ENCODE data around the gene THOP1. TPM values are rescaled to one million over a fixed set of nuclear protein-coding genes. Genes with fewer than 3 reads are reported as not detected.

Gene THOP1
- total RNA-seq, 1 donor from 2014 or later: 190 TPM

GRCh38 chr19:2853015-2853606, 67.8 kb downstream of the THOP1 start:
- intact Hi-C loops (cut with micrococcal nuclease): no loop called here

DNA sequence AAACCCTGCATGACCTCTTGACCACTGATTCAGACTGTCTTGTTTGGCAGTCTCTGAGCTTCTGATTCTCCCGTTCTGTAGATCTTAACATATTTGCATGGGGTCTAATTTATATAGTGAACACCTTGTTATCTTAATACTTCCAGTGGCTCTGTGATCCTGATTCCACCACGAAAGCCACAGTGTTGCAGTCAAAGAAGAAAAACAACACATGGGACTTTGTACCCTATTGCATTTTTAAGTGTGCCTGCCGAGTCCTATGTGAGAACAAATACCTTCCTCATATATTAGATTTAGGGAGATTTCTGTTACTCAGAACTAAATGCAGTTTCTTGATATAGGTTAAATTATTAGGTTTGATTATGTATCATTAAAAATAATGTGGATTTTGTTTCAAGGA, 69.5 kb downstream of the THOP1 start:
- H3K4me3 Mint-ChIP-seq: no peak overlapping the region
- no peak overlapping the region for H3K27ac Mint-ChIP-seq
- no peak for DNase-seq (ENCODE audit: low spot score)
- intact Hi-C loops (cut with micrococcal nuclease): no loop called here
- H3K9me3 Mint-ChIP-seq: peaks cover 66% of the 10 kb centered on the region
- no peaks in the 10 kb centered on the region for H3K27me3 Mint-ChIP-seq (ENCODE audit: insufficient read depth)
- no peaks in the 10 kb centered on the region for H3K4me1 Mint-ChIP-seq (ENCODE audit: low read depth)
- H3K36me3 Mint-ChIP-seq (ENCODE audit: low read depth): peaks cover 26% of the 10 kb centered on the region

More at GRCh38 chr19:2853015-2853606, 67.8 kb downstream of the THOP1 start:
- Mint-ChIP-seq H3K27me3 (ENCODE audit: insufficient read depth) (no peaks in the 10 kb centered on the region), H3K27ac (no peak overlapping the region), H3K4me3 (no peak overlapping the region), H3K9me3 (peaks cover 60% of the 10 kb centered on the region), H3K4me1 (ENCODE audit: low read depth) (no peaks in the 10 kb centered on the region), H3K36me3 (ENCODE audit: low read depth) (peaks cover 26% of the 10 kb centered on the region)
- DNase-seq (ENCODE audit: low spot score): no peak

DNA sequence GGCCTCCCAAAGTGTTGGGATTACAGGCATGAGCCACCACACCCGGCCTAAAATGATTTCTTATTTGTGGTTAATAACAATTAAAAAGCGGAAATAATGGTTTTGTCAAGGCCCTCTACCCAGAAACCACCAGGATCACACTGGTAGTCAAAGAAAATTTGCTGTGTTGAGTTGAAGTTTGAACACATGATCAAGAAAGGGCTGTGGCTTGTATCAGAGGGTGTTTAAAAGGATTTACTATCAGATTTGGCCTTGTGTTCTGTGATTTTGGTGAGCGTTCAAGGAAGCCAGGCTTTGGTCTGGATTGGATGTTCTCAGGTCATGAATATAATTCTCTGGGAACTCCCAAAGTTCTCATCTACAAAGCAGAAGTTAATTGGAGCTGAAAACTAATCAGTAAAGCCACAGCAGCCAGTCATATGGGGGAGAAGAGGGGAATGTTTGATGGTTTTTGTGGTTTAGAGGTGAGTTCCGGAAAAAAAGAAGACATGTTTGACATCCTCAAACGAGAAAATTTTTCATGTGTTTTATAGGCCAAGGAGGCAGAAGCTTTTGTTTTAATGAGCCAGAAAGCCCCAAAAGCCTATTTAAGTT, 71.3 kb downstream of the THOP1 start:
- intact Hi-C loops (cut with micrococcal nuclease): no loop called here
- Mint-ChIP-seq H3K36me3 (ENCODE audit: low read depth) (peaks cover 15% of the 10 kb centered on the region), H3K9me3 (peaks cover 56% of the 10 kb centered on the region)

GRCh38 chr19:2858864-2859263, 73.6 kb downstream of the THOP1 start:
- intact Hi-C loops (cut with micrococcal nuclease): no loop called here

More for the DNA sequence above, 71.3 kb downstream of the THOP1 start:
- Mint-ChIP-seq H3K4me1 (ENCODE audit: low read depth) (no peaks in the 10 kb centered on the region), H3K27me3 (ENCODE audit: insufficient read depth) (no peaks in the 10 kb centered on the region), H3K27ac (no peak overlapping the region), H3K4me3 (no peak overlapping the region)
- no peak for DNase-seq (ENCODE audit: low spot score)

DNA sequence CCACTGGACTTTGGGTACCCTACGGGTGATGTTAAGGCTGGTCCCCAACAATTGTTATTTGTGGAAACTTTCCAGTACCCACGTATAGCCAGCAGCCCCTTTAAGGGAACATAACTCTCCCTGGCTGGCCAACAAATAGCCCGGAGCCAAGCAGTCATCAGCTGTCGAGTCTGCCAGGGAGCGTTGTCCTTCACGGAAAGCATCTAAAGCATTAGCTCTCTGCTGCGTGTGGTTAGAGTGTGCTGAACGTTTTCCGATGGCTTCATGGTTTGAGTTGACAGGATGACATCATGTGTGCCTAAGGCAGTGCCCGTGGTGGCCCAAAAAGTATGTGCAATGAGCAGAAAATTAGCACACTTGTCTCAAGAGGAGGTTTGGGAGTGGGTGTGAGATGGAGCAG, 78.5 kb downstream of the THOP1 start:
- no peak for DNase-seq (ENCODE audit: low spot score)
- Mint-ChIP-seq H3K27ac (no peak overlapping the region), H3K9me3 (peaks cover 40% of the 10 kb centered on the region), H3K36me3 (ENCODE audit: low read depth) (peaks cover 3% of the 10 kb centered on the region), H3K4me3 (no peak overlapping the region), H3K27me3 (ENCODE audit: insufficient read depth) (no peaks in the 10 kb centered on the region), H3K4me1 (ENCODE audit: low read depth) (no peaks in the 10 kb centered on the region)
- intact Hi-C loops (cut with micrococcal nuclease): no loop called here

More at GRCh38 chr19:2858864-2859263, 73.6 kb downstream of the THOP1 start:
- H3K27me3 Mint-ChIP-seq (ENCODE audit: insufficient read depth): no peaks in the 10 kb centered on the region
- no peaks in the 10 kb centered on the region for H3K36me3 Mint-ChIP-seq (ENCODE audit: low read depth)
- H3K9me3 Mint-ChIP-seq: peaks cover 41% of the 10 kb centered on the region
- H3K4me3 Mint-ChIP-seq: no peak overlapping the region
- no peak overlapping the region for H3K27ac Mint-ChIP-seq
- DNase-seq (ENCODE audit: low spot score): no peak
- no peaks in the 10 kb centered on the region for H3K4me1 Mint-ChIP-seq (ENCODE audit: low read depth)

Other genes starting within 250 kb of the THOP1 start
- gene GNG7, start 82.8 kb upstream of the THOP1 start, total RNA-seq: 0.07 and 0.13 TPM in 2 replicates
- 0.05 TPM in 1 of 2 replicates, not detected in the other for gene DIRAS1, start 64.1 kb upstream of the THOP1 start, total RNA-seq
- 50.3 and 51.6 TPM in 2 replicates for gene SLC39A3, start 45.5 kb upstream of the THOP1 start, total RNA-seq
- 73.4 and 77.8 TPM in 2 replicates for gene SGTA, start 2.2 kb upstream of the THOP1 start, total RNA-seq
- gene ZNF554, start 34.4 kb downstream of the THOP1 start, total RNA-seq: 1.8 and 1.9 TPM in 2 replicates
- 0.37 and 0.65 TPM in 2 replicates for gene ZNF555, start 56.0 kb downstream of the THOP1 start, total RNA-seq
- gene ZNF556, start 81.8 kb downstream of the THOP1 start, total RNA-seq: not detected in 2 replicates
- 2.2 and 2.6 TPM in 2 replicates for gene ZNF57, start 115.4 kb downstream of the THOP1 start, total RNA-seq
- gene ZNF77, start 159.5 kb downstream of the THOP1 start, total RNA-seq: 3.2 and 5.3 TPM in 2 replicates
- gene TLE6, start 192.1 kb downstream of the THOP1 start, total RNA-seq: 0.57 and 0.83 TPM in 2 replicates
- gene TLE2, start 243.8 kb downstream of the THOP1 start, total RNA-seq: 0.78 and 1.1 TPM in 2 replicates

Measured in activated T-helper 1 cell treated with anti-CD3 and anti-CD28 coated beads, Interleukin-12 subunit alpha, Interleukin-12 subunit beta, Interleukin-2, Interleukin-4 antibody, amounts not matched to agents 30 ng/mL and 10 ng/mL and 1 ng/mL, durations not matched to agents 14 hours and 24 hours and 36 hours (primary cell).